WERI-Rb-1 (cell line): ENCODE data around the gene EYS.

Experiments
- DNase-seq: peaks from one replicate; pipeline ENCODE4 v3.0.0-alpha.2; 2020
- H3K27ac ChIP-seq: fragments of 250-450 bp; sonication (Bioruptor Pico); 2 replicates; pipeline ENCODE4 v1.5.1; 2020; ENCODE audit warnings: mild to moderate bottlenecking, moderate library complexity
- H3K27me3 ChIP-seq: fragments of 250-450 bp; sonication (Bioruptor Pico); 2 replicates; pipeline ENCODE4 v1.5.1; 2021; ENCODE audit warnings: mild to moderate bottlenecking, low read depth, moderate library complexity; ENCODE audit not compliant: insufficient read depth, severe bottlenecking
- H3K36me3 ChIP-seq: fragments of 250-450 bp; sonication (Bioruptor Pico); 2 replicates; pipeline ENCODE4 v1.5.1; 2020; ENCODE audit warnings: mild to moderate bottlenecking, moderate library complexity
- H3K4me3 ChIP-seq: 2 replicates; pipeline ENCODE4 v1.5.1; 2011; ENCODE audit warnings: low read depth, mild to moderate bottlenecking, control low read depth, low read length
- H3K9me3 ChIP-seq: fragments of 250-450 bp; sonication (Bioruptor Pico); 2 replicates; pipeline ENCODE4 v1.5.1; 2021; ENCODE audit warnings: mild to moderate bottlenecking, moderate library complexity; ENCODE audit not compliant: severe bottlenecking
- TF ChIP-seq, protein P1 (sequence below): IDR thresholded peaks from 2 replicates; pipeline ENCODE4 v1.5.1; 2011; ENCODE audit warnings: low read depth, mild to moderate bottlenecking, control low read depth, inconsistent platforms, low read length

Gene EYS

GRCh38 chr6:63675138-63675537 is 2031.9 kb downstream of the EYS start:
- no peaks in the 10 kb centered on the region for H3K9me3 ChIP-seq
- H3K27me3 ChIP-seq = no peaks in the 10 kb centered on the region
- TF ChIP-seq, protein P1, sequence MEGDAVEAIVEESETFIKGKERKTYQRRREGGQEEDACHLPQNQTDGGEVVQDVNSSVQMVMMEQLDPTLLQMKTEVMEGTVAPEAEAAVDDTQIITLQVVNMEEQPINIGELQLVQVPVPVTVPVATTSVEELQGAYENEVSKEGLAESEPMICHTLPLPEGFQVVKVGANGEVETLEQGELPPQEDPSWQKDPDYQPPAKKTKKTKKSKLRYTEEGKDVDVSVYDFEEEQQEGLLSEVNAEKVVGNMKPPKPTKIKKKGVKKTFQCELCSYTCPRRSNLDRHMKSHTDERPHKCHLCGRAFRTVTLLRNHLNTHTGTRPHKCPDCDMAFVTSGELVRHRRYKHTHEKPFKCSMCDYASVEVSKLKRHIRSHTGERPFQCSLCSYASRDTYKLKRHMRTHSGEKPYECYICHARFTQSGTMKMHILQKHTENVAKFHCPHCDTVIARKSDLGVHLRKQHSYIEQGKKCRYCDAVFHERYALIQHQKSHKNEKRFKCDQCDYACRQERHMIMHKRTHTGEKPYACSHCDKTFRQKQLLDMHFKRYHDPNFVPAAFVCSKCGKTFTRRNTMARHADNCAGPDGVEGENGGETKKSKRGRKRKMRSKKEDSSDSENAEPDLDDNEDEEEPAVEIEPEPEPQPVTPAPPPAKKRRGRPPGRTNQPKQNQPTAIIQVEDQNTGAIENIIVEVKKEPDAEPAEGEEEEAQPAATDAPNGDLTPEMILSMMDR = no peak
- peaks cover 6% of the 10 kb centered on the region; the same call in 1 of the 2 replicates for H3K36me3 ChIP-seq
- H3K4me3 ChIP-seq = no peak overlapping the region
- no peak for DNase-seq
- H3K27ac ChIP-seq = no peak overlapping the region

GRCh38 chr6:63674635-63675034 is 2032.4 kb downstream of the EYS start:
- no peaks in the 10 kb centered on the region for H3K27me3 ChIP-seq
- no peaks in the 10 kb centered on the region for H3K9me3 ChIP-seq
- peaks cover 2% of the 10 kb centered on the region; the same call in 1 of the 2 replicates for H3K36me3 ChIP-seq
- no peak overlapping the region for H3K27ac ChIP-seq
- TF ChIP-seq, protein P1 = no peak
- H3K4me3 ChIP-seq = no peak overlapping the region
- DNase-seq = no peak

GRCh38 chr6:63673692-63674091 is 2033.3 kb downstream of the EYS start:
- no peak overlapping the region for H3K4me3 ChIP-seq
- no peak overlapping the region for H3K27ac ChIP-seq
- H3K36me3 ChIP-seq = no peaks in the 10 kb centered on the region; the same call in 1 of the 2 replicates
- TF ChIP-seq, protein P1 = no peak
- H3K27me3 ChIP-seq = no peaks in the 10 kb centered on the region
- no peaks in the 10 kb centered on the region for H3K9me3 ChIP-seq
- no peak for DNase-seq

- Histone ChIP-seq H3K27me3 (no peaks in the 10 kb centered on the region), H3K9me3 (no peaks in the 10 kb centered on the region), H3K36me3 (no peaks in the 10 kb centered on the region; the same call in 1 of the 2 replicates), H3K27ac (no peak overlapping the region), H3K4me3 (no peak overlapping the region)
- TF ChIP-seq, protein P1 = no peak
- no peak for DNase-seq
These were observed 2034.4 kb downstream of the EYS start for GRCh38 chr6:63672582-63673129.

GRCh38 chr6:63671098-63671754 is 2035.8 kb downstream of the EYS start:
- Histone ChIP-seq H3K4me3 (no peak overlapping the region), H3K9me3 (no peaks in the 10 kb centered on the region), H3K27me3 (no peaks in the 10 kb centered on the region), H3K27ac (no peak overlapping the region), H3K36me3 (no peaks in the 10 kb centered on the region; the same call in 1 of the 2 replicates)
- no peak for DNase-seq
- TF ChIP-seq, protein P1 = no peak
